Esophagus squamous epithelium (tissue), 4 donors: ENCODE data around the gene ARL6.

Experiments used
- CTCF ChIP-seq, 6 experiments: fragments of 450-650 bp in 4 of 6; fragments of 200-600 bp in 2 of 6; sonication (generic) in 2 of 6; IDR thresholded peaks; one replicate each; pipeline ENCODE4 v1.5.1; 2016 to 2019; ENCODE audit warnings: antibody characterized with exemption in 6 of 6, mild to moderate bottlenecking in 4 of 6, moderate library complexity in 4 of 6
- POLR2A ChIP-seq, 4 donors: fragments of 450-650 bp; IDR thresholded peaks; one replicate each; pipeline ENCODE4 v1.6.1; 2017; ENCODE audit warnings: antibody characterized with exemption in 4 of 4, mild to moderate bottlenecking in 4 of 4, moderate library complexity in 3 of 4

GRCh38 chr3:97719156-97719821, 45.3 kb upstream of the ARL6 start:
- TF ChIP-seq POLR2A (IDR thresholded peaks at IDR 0.05) (no peak), CTCF (IDR thresholded peaks at IDR 0.05) (peak; percentile 48 to 84 (median 72))
